Activated CD4-positive, alpha-beta T cell treated with anti-CD3 and anti-CD28 coated beads, Interleukin-2, amount 10 ng/mL, durations not matched to agents 24 days and 14 days (primary cell): ENCODE measurements around the gene OGFR. TPM values are rescaled to one million over a fixed set of nuclear protein-coding genes. Genes with fewer than 3 reads are reported as not detected.

ENCODE experiments used
- DNase-seq: peaks from one replicate; pipeline ENCODE4 v3.0.0; 2022
- H3K27ac Mint-ChIP-seq: one replicate; pipeline ENCODE4 v1.8.0; 2022; ENCODE audit warnings: mild to moderate bottlenecking, mixed read lengths
- H3K27me3 Mint-ChIP-seq: one replicate; pipeline ENCODE4 v1.8.0; 2022; ENCODE audit warnings: mixed read lengths
- H3K36me3 Mint-ChIP-seq: one replicate; pipeline ENCODE4 v1.8.0; 2022; ENCODE audit warnings: low read depth, mild to moderate bottlenecking, mixed read lengths
- H3K4me1 Mint-ChIP-seq: one replicate; pipeline ENCODE4 v1.8.0; 2021; ENCODE audit warnings: mixed read lengths
- H3K4me3 Mint-ChIP-seq: one replicate; pipeline ENCODE4 v1.8.0; 2022; ENCODE audit warnings: mild to moderate bottlenecking, moderate library complexity, mixed read lengths
- H3K9me3 Mint-ChIP-seq: one replicate; pipeline ENCODE4 v1.8.0; 2021; ENCODE audit warnings: mixed read lengths
- intact Hi-C: fragments of 100-400 bp; cut with micrococcal nuclease; formaldehyde crosslinking; loops from one replicate; pipeline ENCODE4 v1.15.1; 2023
- total RNA-seq: library from RNA; stranded (reverse); gene quantifications from 2 replicates; pipeline ENCODE4 v1.2.3, GENCODE V29; 2022

The OGFR gene
- total RNA-seq, 1 donor from 2014 or later = 49.1 TPM

- H3K9me3 Mint-ChIP-seq = no peaks in the 10 kb centered on the region
- H3K4me1 Mint-ChIP-seq = peaks cover 33% of the 10 kb centered on the region
- H3K36me3 Mint-ChIP-seq = peaks cover 13% of the 10 kb centered on the region
- DNase-seq = peak; percentile 100
- H3K27ac Mint-ChIP-seq = peak overlapping the region; percentile 95
- no peaks in the 10 kb centered on the region for H3K27me3 Mint-ChIP-seq
- peak overlapping the region; percentile 87 for H3K4me3 Mint-ChIP-seq
- intact Hi-C loops = loop anchor here (5.0 kb wide), 5 partner anchors 142 to 557 kb away; partner anchors contain the start of genes ADRM1, OSBPL2 and RPS21
Measured at GRCh38 chr20:62794007-62794724, 10.5 kb upstream of the OGFR start.

- H3K27me3 Mint-ChIP-seq = no peaks in the 10 kb centered on the region
- DNase-seq = peak; percentile 92
- peaks cover 33% of the 10 kb centered on the region for H3K4me1 Mint-ChIP-seq
- H3K9me3 Mint-ChIP-seq = no peaks in the 10 kb centered on the region
- intact Hi-C loops = no loop called here
- H3K27ac Mint-ChIP-seq = peak overlapping the region; percentile 95
- H3K4me3 Mint-ChIP-seq = peak overlapping the region; percentile 87
- H3K36me3 Mint-ChIP-seq = peaks cover 23% of the 10 kb centered on the region
Measured at GRCh38 chr20:62795023-62795761, 9.4 kb upstream of the OGFR start.

GRCh38 chr20:62796699-62797491 lies 7.7 kb upstream of the OGFR start:
- Mint-ChIP-seq H3K4me3 (peak overlapping the region; percentile 89), H3K4me1 (peaks cover 25% of the 10 kb centered on the region), H3K9me3 (no peaks in the 10 kb centered on the region), H3K36me3 (peaks cover 28% of the 10 kb centered on the region), H3K27me3 (no peaks in the 10 kb centered on the region), H3K27ac (peak overlapping the region; percentile 91)
- no peak for DNase-seq
- intact Hi-C loops = loop anchor here (1.0 kb wide), 1 partner anchor 7 kb away; the partner anchor contains the start of gene OGFR

DNA sequence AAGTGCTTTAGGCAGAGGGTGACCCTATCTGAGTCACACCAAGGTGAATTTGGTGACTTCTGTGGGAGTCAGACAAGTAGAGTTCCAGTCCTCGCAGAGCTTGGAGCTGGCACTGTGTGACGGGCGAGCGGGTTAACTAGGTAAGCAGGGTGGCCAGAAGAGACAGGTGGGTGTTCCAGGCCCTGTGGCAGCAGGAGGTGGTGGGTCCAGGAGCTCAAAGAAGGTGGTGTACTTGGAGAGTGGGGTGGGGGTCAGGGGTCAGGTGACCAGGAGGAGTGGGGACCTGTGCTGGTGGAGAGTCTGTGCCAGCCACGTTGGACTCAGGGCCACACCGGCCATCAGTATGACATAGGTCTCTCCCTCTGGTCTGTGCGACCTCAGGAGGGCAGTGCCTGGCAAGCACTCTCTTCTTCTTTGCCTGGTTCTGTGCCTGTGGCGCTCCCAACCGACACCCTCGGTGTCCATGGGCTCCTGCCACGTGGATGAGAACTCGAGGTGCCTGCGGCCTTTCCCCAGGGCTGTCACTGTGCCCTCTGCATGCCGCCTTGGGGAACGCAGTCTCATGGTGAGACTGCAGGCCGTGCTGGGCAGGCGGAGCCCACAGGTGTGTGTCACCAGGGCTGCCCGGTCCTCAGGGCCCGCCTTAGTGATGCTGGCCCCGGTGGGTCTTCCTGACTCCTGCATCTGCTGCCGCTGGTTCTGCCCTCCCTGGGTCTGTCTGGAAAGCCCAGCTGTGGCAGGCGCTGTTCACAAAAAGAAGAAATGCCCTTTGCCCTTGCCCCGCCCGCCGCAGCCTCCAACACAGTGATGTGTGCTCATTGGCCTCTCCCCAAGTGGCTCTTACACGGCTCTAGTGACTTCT lies 6.7 kb upstream of the OGFR start:
- Mint-ChIP-seq H3K36me3 (peaks cover 28% of the 10 kb centered on the region), H3K27ac (peak overlapping the region; percentile 91), H3K9me3 (no peaks in the 10 kb centered on the region), H3K4me3 (peak overlapping the region; percentile 89), H3K4me1 (peaks cover 22% of the 10 kb centered on the region), H3K27me3 (no peaks in the 10 kb centered on the region)
- DNase-seq = no peak
- intact Hi-C loops = no loop called here

- Mint-ChIP-seq H3K36me3 (peaks cover 28% of the 10 kb centered on the region), H3K4me1 (peaks cover 19% of the 10 kb centered on the region), H3K9me3 (no peaks in the 10 kb centered on the region), H3K4me3 (no peak overlapping the region), H3K27ac (no peak overlapping the region), H3K27me3 (no peaks in the 10 kb centered on the region)
- intact Hi-C loops = no loop called here
- no peak for DNase-seq
Measured at GRCh38 chr20:62799036-62799435, 5.6 kb upstream of the OGFR start.

DNA sequence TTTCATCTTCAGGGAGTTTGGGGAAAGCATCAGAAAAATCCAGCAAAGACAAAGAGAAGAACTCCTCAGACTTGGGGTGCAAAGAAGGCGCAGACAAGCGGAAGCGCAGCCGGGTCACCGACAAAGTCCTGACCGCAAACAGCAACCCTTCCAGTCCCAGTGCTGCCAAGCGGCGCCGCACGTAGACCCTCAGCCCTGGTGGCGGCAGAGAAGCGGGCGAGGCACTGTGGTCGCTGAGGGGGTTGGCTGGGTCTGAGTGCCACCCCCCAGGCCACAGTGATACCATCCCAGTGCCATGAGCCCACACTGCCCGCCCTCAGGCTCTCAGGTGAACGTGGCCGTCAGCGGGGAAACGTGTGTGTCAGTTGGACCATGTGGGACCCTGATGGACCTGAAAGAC lies 5.2 kb upstream of the OGFR start:
- Mint-ChIP-seq H3K4me3 (no peak overlapping the region), H3K9me3 (no peaks in the 10 kb centered on the region), H3K27ac (no peak overlapping the region), H3K27me3 (no peaks in the 10 kb centered on the region), H3K4me1 (peaks cover 20% of the 10 kb centered on the region), H3K36me3 (peaks cover 28% of the 10 kb centered on the region)
- intact Hi-C loops = no loop called here
- no peak for DNase-seq

DNA sequence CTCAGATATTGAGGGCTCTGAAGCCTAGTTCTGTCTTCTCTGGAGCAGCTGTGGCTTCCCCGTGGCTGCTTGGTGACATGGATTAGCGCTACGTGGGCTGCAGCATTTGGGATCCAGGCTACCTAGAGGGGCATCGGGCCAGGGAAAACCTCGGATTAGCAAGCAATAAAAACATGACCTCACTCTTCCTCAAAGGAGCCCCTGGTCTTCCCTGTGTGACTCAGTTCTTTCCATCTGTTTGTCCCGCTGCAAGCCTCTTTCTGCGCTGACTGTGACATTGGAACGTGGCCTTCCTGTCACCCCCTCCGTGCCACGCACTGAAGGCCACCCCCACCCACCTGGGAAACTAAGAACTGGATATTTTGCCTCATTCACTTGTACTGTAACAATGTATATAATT lies 4.8 kb upstream of the OGFR start:
- Mint-ChIP-seq H3K36me3 (peaks cover 30% of the 10 kb centered on the region), H3K9me3 (no peaks in the 10 kb centered on the region), H3K4me3 (no peak overlapping the region), H3K27me3 (no peaks in the 10 kb centered on the region), H3K4me1 (peaks cover 17% of the 10 kb centered on the region), H3K27ac (no peak overlapping the region)
- intact Hi-C loops = no loop called here
- no peak for DNase-seq

- DNase-seq = no peak
- H3K27me3 Mint-ChIP-seq = no peaks in the 10 kb centered on the region
Measured at GRCh38 chr20:62800314-62801259, 4.0 kb upstream of the OGFR start.

GRCh38 chr20:62801284-62802010 lies 3.2 kb upstream of the OGFR start:
- Mint-ChIP-seq H3K9me3 (no peaks in the 10 kb centered on the region), H3K4me3 (no peak overlapping the region), H3K4me1 (peaks cover 21% of the 10 kb centered on the region), H3K27ac (no peak overlapping the region), H3K27me3 (no peaks in the 10 kb centered on the region), H3K36me3 (peaks cover 34% of the 10 kb centered on the region)
- intact Hi-C loops = no loop called here
- no peak for DNase-seq

More at GRCh38 chr20:62800314-62801259, 4.0 kb upstream of the OGFR start:
- peaks cover 17% of the 10 kb centered on the region for H3K4me1 Mint-ChIP-seq
- intact Hi-C loops = no loop called here
- no peak overlapping the region for H3K27ac Mint-ChIP-seq
- peaks cover 30% of the 10 kb centered on the region for H3K36me3 Mint-ChIP-seq
- no peaks in the 10 kb centered on the region for H3K9me3 Mint-ChIP-seq
- no peak overlapping the region for H3K4me3 Mint-ChIP-seq

DNA sequence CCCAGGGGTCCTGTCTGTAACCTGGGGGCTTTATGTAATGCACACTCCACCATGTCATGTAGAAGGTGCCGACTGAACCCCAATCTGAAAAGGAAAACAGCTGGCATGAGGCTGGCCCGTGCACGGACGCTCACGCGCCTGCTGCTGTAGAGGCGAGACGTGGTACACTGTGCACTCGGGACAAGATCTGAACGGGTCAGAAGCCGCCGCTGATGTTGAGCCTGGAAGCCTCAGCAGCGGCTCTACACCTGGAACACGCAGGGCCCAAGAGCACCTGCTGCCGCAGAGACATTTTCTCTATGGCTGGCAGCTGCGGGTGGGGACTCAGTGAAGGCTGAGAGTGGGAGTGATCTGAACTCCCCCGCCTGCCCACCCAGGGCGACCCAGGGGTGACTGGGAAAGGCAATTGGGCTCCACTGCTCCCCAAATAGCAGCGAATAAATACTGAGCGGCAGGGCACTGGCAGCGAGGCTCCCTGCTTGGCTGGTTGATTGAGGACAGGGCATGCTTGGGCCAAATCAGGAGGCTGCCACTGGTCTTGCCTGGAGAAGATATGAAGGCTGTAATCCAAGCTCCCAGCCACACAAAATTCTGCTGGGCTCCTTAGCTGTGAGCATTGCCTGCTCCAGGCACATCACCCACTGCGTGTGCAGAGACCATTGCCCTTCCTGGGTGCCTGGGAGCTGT lies 2.5 kb upstream of the OGFR start:
- DNase-seq = no peak
- intact Hi-C loops = no loop called here
- Mint-ChIP-seq H3K27ac (no peak overlapping the region), H3K36me3 (peaks cover 39% of the 10 kb centered on the region), H3K4me1 (peaks cover 23% of the 10 kb centered on the region), H3K27me3 (no peaks in the 10 kb centered on the region), H3K9me3 (no peaks in the 10 kb centered on the region), H3K4me3 (no peak overlapping the region)

DNA sequence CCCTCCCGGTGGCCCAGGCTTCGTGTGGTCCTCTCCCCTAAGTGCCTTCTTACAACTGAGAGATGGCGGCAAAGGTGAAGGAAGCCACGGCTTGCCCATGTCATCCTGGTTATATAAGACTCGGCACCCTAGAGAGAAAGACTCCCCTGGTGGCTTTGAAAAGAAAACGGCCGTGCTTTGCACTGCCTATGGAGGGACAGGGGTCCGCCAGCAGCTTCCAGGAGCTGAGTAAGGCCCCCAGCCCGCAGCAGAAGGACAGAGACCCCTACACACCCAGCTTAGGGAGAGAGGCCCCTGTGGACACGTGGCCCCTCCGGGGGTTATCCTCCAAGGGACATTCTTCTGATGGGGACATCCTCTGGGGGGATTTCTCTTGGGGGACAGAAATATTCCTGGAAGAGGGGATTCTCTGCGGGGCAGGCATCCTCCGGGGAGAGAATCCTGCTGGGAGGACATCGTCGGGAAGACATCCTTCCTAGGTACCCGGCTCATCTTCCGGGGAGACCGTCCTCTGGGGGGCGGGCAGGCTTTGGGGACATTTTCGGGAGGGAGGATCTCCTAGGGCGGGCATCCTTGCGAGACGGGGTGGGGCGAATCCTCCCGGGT lies 511 bp upstream of the OGFR start:
- Mint-ChIP-seq H3K36me3 (peaks cover 38% of the 10 kb centered on the region), H3K4me3 (peak overlapping the region; percentile 89), H3K9me3 (no peaks in the 10 kb centered on the region), H3K27ac (peak overlapping the region; percentile 92), H3K4me1 (peaks cover 18% of the 10 kb centered on the region), H3K27me3 (no peaks in the 10 kb centered on the region)
- no peak for DNase-seq
- intact Hi-C loops = loop anchor here (1.0 kb wide), 1 partner anchor 8 kb away; the partner anchor contains the start of gene MRGBP
